ENCODE results near the gene RHBDD1.

- TF ChIP-seq CTCF (IDR thresholded peaks at IDR 0.05; ENCODE audit: insufficient read depth, low read depth, low read length) (no peak), EZH2 (IDR thresholded peaks at IDR 0.05; ENCODE audit: insufficient read depth, low read length) (no peak)
These were observed 155.8 kb downstream of the RHBDD1 start for GRCh38 chr2:226991663-226992062.
